GM19043 (cell line): ENCODE data around the gene KCP.
"Not testable (repeated sequence)": the region's sequence is repeated elsewhere in the genome, so short reads cannot be mapped to it uniquely, and the experiment has no call there.

Source experiments
- ATAC-seq: cut with Tn5 transposase; IDR thresholded peaks from one replicate; pipeline ENCODE4 v1.9.1; 2021; ENCODE audit warnings: low read depth; ENCODE audit not compliant: unreplicated experiment

Gene KCP

DNA sequence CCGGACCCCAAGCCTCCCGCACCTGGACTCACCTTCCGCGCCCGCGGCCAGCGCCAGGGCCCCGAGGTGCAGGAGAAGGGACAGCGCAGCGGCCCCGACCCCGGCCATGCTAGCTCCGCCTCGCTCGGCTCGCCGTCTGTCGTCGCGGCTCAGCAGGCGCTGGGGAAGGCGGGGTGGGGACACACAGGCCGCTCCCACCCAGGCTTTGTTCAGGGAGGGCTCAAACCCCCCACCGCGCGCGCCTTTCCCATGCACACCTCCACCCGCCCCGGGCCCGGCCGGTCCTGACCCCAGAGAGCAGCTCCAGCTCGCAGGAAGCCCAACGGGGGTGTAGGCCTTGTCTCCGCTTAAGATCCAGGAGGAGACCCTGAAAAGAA lies at the start of gene KCP:
KCP (minus strand) TSS at position 141 of the 377 bp plus-strand sequence; CDS start at position 108, 33 bp downstream.
- no peak for ATAC-seq

DNA sequence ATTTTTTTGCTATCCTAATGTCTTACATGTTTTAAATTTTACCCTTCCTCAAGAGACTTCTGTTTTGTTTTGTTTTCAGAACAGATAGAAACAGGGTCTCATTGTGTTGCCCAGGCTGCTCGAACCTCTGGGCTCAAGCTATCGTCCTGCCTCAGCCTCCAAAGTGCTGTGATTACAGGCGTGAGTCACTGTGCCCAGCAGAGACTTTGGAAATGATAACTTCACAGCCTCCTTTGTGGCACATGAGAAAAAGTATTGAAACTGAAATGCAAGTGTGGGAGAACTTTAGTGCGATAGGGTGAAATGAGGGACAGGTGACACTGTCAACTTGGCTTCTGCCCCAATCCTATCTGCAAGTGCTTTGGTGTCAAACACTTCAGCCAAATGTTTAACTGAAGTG lies 48.8 kb upstream of the KCP start:
- ATAC-seq = no peak

DNA sequence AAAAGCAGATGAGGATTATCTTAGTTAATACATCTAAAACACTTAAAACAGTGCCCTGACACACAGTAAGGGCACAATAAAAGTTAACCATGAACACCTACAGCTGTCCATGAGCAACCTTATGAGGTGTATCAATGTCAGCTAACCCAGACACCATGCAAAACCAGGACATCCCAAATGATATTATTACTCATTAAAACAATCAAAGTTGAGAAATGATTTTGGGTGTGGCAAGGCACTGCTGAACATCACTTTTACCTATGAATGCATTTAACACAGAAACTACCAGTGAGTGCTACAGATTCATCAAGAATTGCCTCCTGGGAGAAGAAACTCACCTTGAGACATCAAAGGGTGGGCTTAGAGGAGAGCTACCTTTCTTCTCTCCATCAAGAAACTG lies 45.5 kb upstream of the KCP start:
- ATAC-seq = no peak

DNA sequence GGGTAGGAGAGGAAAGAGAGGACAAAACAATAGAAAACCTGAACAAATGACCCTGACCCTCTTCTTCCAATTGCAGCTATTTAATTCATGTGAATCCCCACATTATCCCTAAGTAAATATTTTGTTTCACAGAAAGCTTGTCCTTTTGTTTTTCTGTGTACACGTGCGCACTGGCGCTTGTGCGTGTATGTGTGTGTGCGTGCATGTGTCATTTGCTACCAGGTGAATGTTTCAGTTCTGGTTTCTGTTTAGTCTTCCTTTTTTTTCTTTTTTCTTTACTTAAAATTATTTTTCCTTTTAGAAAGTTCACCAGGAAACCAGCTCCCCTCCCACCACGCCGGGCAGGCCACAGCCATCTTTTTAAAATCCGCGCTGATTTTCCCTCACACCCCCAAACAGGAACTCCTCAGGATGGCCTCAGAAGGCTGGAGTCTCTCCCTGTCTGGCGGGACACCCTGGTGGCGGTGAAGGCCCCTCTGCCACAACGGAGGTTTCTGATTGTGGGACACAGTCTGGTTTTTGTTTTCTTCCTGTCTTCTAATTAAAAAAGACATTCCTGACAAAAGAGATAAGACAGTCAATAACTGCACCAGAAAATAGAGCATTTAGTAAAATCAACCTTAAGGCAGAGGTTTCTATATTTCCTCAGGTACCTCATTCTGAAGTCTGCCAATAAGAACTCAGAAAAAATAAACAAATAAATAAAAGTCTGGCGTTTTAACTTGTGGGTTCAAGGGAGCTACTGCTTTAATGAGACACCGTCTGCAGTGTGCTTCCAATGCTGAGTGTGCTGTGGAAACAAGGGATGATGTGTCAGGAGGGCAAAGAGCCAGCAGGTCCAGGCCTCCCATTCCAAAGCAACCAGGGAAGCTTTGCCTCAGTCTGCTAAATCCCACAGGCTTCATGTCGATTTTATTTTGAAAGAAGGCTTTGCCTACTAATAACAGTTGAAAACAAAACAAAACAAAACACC lies 44.6 kb upstream of the KCP start:
- peak; percentile 70 for ATAC-seq

DNA sequence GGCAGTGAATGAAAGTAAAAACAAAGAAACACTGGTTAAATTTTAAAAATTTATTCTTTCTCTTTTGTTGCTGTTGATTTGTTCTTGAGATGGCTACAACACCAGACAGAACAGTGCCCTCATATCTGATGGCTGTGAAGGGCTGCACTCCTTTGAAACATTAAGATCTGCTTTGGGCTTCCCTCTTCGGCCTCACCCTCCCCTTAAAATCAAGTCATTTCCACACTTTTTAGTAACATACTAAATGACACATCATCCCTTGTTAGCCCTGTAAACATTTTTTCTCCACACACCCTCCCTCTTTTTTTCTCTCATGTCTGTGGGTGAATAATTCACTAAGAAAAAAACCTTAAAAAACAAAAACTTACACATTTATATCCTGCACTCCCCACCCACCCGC lies 43.6 kb upstream of the KCP start:
- ATAC-seq = peak; percentile 29

DNA sequence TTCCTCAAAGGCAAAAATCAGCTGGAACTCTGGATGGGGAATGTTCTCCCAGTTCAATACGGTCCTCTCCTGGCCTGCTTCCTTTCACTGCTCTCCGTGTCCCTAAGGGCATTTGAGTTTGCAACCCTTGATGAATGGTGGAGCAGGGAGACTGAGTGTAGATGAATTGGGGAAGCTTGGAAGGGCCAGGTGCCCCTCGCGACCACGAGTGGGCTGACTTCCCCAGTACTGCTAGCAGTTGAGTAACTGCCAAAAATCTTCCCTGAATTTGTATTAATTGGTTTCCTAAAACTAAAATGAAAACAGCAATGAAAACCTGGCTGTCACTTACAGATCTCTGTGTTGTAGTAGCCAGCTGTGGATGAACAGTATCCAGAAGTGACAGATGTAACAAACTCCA lies 40.8 kb upstream of the KCP start:
- no peak for ATAC-seq

DNA sequence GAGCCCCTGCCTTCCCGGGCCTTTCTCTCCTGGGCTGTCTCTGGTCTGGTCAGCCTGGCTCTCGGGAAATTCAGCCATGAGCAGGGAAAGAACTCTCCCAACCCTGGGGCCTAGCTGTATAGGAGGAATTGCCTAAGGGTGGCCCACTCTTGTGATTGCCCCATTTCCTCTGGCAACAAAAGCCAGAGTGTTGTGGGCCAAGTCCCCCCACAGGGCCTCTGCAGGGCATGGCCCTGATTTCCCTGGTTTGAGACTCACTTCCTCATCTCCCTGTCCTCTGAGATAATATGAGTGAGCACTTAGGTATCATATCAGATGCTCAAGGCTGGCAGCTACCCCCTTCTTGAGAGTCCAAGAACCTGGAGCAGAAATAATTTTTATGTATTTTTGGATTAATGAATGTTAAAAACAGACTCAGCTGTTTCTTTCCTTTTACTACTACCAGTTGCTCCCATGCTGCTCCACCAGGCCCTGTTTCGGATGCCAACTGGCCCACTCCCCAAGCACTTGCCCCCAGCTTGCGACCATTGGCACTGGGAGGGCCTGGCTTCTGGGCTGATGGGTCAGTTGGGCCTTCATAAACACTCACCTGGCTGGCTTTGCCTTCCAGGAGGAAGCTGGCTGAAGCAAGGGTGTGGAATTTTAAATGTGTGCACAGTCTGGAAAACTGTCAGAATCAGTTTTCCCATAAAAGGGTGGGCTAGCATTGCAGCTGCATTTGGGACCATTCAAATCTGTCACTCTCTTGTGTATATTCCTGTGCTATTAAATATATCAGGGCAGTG lies 38.7 kb upstream of the KCP start:
- ATAC-seq = no peak

DNA sequence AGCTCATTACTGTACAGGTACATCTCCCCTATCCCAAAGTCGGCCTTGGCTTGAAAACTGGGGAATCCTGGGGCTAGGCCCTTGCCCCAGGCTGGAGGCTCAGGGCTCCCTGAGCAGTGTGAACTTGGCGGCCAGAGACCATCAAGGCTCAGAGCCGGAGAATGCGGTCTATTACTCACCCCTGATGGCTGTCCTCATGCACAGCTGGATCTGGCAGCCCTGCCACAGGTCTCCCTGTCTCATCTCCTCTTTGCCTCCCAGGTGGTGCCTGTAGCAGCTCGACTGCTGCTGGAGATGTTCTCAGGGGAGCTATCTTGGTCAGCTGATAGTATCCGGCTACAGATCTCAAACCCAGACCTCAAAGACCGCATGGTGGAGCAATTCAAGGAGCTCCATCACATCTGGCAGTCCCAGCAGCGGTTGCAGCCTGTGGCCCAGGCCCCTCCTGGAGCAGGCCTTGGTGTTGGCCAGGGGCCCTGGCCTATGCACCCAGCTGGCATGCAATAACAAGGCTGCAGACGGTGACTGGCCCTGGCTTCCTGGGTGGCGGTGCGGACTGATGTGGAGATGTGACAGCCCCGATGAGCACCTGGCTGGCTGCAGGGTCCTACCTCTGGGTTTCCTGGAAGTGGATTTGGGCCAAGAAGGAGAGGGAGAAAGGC lies 37.9 kb upstream of the KCP start:
- no peak for ATAC-seq

DNA sequence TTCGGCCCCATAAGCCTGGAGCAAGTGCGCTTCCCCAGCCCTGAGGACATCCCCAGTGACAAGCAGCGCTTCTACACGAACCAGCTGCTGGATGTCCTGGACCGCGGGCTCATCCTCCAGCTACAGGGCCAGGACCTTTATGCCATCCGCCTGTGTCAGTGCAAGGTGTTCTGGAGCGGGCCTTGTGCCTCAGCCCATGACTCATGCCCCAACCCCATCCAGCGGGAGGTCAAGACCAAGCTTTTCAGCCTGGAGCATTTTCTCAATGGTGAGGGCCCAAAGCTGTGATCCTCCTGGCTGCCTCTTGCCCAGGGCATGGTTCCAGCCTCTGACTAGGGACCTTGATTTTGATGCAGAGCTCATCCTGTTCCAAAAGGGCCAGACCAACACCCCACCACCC lies 37.3 kb upstream of the KCP start:
- no peak for ATAC-seq

DNA sequence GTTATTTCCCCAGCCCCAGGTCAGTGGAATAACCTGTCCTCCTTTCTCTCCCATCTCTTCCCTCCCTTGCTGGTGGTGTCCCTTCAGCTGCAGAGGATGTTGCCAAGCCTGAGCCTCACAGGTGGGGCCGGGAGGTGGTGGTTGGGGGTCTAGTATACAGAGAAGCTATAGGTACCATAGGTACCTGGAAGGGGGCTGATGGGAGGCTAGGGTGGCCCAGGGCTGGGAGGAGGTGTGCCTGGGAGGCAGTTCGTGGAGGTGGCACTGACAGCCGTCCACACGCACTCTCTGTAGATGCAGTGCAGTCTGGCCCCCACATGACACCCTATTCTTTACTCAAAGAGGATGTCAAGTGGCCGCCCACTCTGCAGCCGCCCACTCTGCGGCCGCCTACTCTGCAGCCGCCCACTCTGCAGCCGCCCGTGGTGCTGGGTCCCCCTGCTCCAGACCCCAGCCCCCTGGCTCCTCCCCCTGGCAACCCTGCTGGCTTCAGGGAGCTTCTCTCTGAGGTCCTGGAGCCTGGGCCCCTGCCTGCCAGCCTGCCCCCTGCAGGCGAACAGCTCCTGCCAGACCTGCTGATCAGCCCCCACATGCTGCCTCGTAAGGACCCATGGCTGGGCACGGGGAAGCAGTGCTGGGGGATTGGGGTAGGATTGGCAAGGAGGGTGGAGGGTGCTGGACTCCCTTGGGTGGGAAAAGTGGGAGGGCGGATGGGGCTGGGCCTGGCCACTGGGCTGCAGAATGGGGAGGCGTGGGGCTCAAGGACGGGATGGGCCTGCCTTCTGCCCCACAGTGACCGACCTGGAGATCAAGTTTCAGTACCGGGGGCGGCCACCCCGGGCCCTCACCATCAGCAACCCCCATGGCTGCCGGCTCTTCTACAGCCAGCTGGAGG lies 36.7 kb upstream of the KCP start:
- ATAC-seq = no peak

DNA sequence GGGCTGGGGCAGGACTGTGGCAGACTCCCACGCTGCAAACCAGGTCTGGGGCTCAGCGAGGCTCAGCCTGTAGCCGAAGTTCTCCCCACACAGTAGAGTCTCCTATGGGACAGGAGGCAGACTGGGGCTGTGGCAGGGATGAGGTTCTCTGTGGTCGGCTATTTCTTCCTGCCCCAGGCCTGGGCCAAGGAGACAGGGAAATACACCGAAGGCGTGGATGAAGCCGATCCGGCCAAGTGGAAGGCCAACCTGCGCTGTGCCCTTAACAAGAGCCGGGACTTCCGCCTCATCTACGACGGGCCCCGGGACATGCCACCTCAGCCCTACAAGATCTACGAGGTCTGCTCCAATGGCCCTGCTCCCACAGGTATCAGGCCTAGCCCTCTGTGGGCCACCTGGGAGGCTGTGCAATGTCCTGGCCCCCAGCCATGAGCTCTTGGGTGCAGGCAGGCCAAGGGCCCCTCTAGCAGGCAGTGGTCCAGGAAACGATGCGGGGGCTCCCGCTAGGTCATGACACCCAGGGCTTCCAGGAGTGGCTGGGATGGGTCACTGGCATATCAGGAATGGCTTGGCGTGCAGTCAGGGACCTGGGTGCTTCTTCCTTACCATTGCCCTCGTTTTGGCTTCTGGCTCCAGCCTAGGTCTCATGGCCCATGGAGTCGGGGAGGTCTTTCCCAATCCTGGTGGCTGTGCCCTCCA lies 35.3 kb upstream of the KCP start:
- ATAC-seq = no peak

DNA sequence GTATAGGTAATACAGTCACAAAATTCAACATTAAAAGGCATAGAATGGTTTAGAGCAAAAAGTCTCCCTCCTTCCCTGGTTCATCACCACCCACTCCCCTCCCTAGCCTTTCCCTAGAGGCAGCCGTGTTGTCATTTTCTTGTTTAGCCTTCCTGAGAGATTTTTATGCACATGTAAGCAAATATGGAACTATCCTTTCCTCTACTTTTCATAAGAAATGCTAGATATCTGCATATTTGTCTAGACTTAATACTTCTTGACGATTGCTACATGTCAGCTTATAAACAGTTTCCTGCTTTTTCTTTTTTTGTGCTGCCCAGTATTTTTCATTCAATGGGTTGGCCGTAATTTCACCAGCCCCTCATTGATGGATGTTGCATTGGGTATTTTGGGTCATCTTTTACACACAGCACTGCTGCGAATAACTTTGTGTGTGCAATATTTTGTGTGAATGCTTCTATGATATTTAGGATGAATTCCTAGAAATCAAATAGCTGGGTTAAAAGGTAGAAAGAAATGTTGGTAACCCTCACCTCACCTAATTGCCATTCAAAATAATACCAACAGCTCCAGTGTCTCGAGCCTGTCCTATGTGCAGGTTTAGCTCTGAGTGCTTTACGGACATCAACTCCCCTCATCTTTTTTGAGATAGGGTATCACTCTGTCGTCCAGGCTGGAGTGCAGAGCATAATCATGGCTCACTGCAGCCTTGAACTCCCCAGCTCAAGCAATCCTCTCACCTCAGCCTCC lies 34.2 kb upstream of the KCP start:
- ATAC-seq = no peak

DNA sequence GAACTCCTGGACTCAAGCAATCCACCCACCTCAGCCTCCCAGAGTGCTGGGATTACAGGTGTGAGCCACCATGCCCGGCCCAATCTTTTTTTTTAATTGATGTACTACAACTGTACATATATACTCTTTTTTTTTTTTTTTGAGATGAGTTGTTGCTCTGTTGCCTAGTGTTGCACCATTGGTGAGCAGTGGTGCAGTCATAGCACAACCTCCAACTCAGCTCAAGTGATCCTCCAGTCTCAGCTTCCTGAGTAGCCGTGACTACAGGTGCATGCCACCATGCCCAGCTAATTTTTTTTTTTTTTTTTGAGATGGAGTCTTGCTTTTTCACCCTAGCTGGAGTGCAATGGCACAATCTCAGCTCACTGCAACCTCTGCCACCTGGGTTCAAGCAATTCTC lies 32.7 kb upstream of the KCP start:
- ATAC-seq = not testable (repeated sequence)

DNA sequence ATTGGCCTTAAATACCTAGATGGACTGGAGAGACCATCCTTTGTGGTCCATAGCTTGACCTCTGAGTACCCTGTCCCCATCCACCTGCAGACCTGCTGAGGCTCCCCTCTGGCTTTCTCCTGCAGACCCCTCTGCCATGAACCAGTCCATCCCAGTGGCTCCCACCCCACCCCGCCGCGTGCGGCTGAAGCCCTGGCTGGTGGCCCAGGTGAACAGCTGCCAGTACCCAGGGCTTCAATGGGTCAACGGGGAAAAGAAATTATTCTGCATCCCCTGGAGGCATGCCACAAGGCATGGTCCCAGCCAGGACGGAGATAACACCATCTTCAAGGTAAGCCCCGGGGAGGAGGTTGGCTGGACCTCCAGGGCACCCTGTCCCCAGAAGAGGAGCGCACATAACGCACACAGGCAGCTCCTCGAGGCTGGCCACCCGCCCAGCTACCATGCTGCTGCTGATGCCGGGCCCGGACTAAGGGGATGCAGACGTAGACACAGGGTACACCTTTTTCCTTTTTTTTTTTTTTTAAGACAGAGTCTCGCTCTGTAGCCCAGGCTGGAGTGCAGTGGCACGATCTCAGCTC lies 31.5 kb upstream of the KCP start:
- ATAC-seq = no peak

DNA sequence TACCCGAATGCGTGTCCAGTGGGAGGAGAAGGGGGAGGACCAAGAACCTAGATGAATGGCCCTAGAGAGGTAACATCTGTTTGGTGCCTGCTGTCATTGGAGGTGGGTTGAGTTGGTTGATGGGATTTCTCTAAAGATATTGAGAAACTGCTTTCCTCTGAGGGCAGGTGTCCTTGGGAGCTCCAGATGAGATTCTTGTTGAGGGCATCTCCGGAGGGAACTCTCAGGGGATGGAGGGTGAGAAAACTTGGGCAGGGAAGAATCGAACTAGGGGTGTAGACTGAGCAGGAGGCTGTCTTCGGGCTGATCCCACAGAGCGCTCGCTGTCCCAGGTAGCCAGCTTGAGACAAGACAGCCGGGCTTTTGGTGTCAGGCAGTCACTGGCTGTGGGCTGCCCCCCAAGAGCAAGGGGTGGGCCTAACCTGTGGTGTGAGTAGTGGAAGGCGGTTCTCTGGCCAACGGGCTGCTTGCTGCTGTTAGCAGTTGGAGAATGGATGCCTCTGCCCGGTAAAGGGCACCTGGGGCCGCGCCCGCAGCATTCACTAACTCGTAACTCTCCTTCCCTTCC lies 30.9 kb upstream of the KCP start:
- ATAC-seq = no peak

DNA sequence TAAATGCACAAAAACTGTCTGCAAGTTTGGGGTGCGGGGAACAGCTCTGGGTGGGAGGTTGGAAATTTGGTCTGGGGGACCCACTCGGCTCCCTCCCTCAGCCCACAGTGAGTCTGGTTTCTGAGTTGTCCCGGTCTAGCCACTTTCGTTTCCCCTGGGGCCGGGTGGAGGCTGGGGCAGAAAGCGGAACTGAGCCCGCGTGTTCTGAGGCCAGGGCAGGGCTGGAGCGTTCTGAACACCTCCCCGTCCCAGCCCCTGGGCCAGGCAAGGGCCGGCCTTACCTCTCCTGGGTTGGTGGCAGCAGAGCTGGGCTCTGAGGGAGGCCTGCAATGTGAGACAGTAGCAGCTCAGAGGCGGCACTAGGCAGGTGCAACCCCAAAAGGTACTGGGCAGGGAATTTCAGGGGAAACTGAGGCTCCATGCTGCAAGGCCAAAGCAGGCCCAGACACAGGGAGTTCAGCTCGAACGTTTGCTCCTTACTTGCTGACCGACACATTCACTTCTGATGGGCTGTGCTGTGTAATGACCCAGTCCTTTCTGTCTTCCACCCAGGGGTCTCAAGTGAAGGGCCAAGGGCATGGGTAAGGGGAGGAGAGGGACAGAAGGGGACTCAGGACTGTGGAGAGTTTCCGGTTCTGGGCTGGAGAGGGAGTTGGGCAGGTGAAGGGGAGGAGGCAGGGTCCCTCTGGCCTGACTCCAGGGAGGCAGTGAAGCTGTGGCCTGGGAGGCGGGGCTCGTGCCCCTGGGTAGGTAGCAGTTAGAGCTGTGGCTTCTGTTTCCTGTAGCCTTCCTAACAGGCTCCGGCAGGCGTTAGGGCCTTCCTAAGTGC lies 30.2 kb upstream of the KCP start:
- peak; percentile 44 for ATAC-seq

DNA sequence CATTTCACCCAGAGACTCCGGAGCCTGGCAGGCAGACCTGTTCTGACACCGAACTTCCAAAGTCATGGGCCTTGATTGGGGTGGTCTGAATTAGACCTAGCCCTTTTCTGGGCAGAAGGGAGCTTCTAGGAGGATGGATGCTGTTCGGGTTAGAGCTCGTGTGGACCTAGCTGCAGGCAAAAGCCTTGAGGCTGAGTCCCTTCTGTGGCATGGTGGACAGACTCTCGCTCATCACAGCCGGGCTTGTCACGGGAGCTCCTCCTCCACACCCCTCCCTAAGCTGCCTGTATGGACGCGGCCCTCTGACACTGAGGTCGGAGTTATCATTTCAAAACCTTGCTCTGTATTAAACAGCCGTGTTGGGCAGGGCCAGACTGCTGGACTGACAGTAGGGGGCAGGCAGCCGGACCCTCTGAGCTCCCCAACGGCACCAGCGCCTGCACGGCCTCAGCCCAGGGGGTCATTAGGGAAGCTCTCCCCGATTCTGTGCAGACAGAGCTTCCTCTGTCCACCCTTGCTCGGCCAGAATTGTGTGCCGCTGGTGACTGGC lies 29.4 kb upstream of the KCP start:
- ATAC-seq = peak; percentile 31
